ENCODE measurements around the gene MAL.

- no peak for TF ChIP-seq CTCF (IDR thresholded peaks at IDR 0.05)
- no peak for TF ChIP-seq POLR2A (IDR thresholded peaks at IDR 0.05)
Observed at GRCh38 chr2:94982156-94982555, 43.4 kb upstream of the MAL start.

Measured in esophagus squamous epithelium (tissue), 4 donors.